PFSK-1 (cell line): ENCODE measurements around the gene SDK1.

ENCODE experiments used
- FOXP2 ChIP-seq: optimal IDR thresholded peaks from 2 replicates; pipeline ENCODE3; 2011; ENCODE audit warnings: borderline replicate concordance, control low read depth, inconsistent platforms; ENCODE audit not compliant: insufficient read depth; ENCODE audit errors: extremely low read length, extremely low read depth
- POLR2AphosphoS5 ChIP-seq: IDR thresholded peaks from 2 replicates; pipeline ENCODE4 v1.6.1; 2012; ENCODE audit warnings: low read depth, mild to moderate bottlenecking, control low read depth, low read length, moderate library complexity
- REST ChIP-seq, 2 experiments: IDR thresholded peaks; 2 replicates each; pipeline versions ENCODE4 v1.6.1 to v1.8.0; 2011 to 2012; ENCODE audit warnings: low read depth in 2 of 2, low read length in 2 of 2, control low read depth in 1 of 2, inconsistent platforms in 1 of 2, mild to moderate bottlenecking in 1 of 2, moderate library complexity in 1 of 2; ENCODE audit not compliant: insufficient read depth in 1 of 2
- SIN3A ChIP-seq: IDR thresholded peaks from 2 replicates; pipeline ENCODE4 v1.6.1; 2012; ENCODE audit warnings: mild to moderate bottlenecking, low read length, moderate library complexity, borderline replicate concordance; ENCODE audit not compliant: insufficient read depth
- TAF1 ChIP-seq: IDR thresholded peaks from 2 replicates; pipeline ENCODE4 v1.6.1; 2012; ENCODE audit warnings: low read length, control low read depth, borderline replicate concordance; ENCODE audit not compliant: insufficient read depth

SDK1 gene

GRCh38 chr7:3994764-3995163 lies 693.7 kb downstream of the SDK1 start:
- TF ChIP-seq FOXP2 (no peak), TAF1 (no peak), POLR2AphosphoS5 (no peak), REST (IDR thresholded peaks at IDR 0.05; ENCODE audit: insufficient read depth in 1 of 2, low read depth in 2 of 2, low read length in 2 of 2) (no peak), SIN3A (no peak)

- TF ChIP-seq FOXP2 = no peak
- TF ChIP-seq TAF1 = no peak
- TF ChIP-seq SIN3A = no peak
- TF ChIP-seq REST (IDR thresholded peaks at IDR 0.05; ENCODE audit: insufficient read depth in 1 of 2, low read depth in 2 of 2, low read length in 2 of 2) = no peak
Measured at GRCh38 chr7:3995187-3995586, 694.1 kb downstream of the SDK1 start.

- TF ChIP-seq POLR2AphosphoS5 = no peak
- no peak for TF ChIP-seq SIN3A
- no peak for TF ChIP-seq FOXP2
- TF ChIP-seq REST (IDR thresholded peaks at IDR 0.05; ENCODE audit: insufficient read depth in 1 of 2, low read depth in 2 of 2, low read length in 2 of 2) = no peak
- no peak for TF ChIP-seq TAF1
Measured at GRCh38 chr7:3998060-3998459, 697.0 kb downstream of the SDK1 start.

- no peak for TF ChIP-seq POLR2AphosphoS5
- TF ChIP-seq SIN3A = no peak
- TF ChIP-seq TAF1 = no peak
- TF ChIP-seq FOXP2 = no peak
- no peak for TF ChIP-seq REST (IDR thresholded peaks at IDR 0.05; ENCODE audit: insufficient read depth in 1 of 2, low read depth in 2 of 2, low read length in 2 of 2)
Measured at GRCh38 chr7:4000139-4000538, 699.1 kb downstream of the SDK1 start.

GRCh38 chr7:4000934-4001333 lies 699.9 kb downstream of the SDK1 start:
- TF ChIP-seq TAF1 (no peak), FOXP2 (no peak), REST (IDR thresholded peaks at IDR 0.05; ENCODE audit: insufficient read depth in 1 of 2, low read depth in 2 of 2, low read length in 2 of 2) (no peak)
